Activated CD8-positive, alpha-beta memory T cell treated with anti-CD3 and anti-CD28 coated beads for 48 hours (primary cell): ENCODE data around the gene DMKN.

Experiments used
- DNase-seq, 3 experiments: peaks; one replicate each; pipeline ENCODE4 v3.0.0-alpha.2; 2020; ENCODE audit warnings: low read depth in 2 of 3, low spot score in 2 of 3

DMKN gene

GRCh38 chr19:35513628-35514281 is at the start of gene DMKN:
Gene DMKN (minus strand): TSS chr19:35513649. CDS start chr19:35513475, 174 bp downstream.
- DNase-seq, result no peak

- DNase-seq, result no peak
Observed at GRCh38 chr19:35562776-35563175, 49.3 kb upstream of the DMKN start.

GRCh38 chr19:35562336-35562735 is 48.9 kb upstream of the DMKN start:
- DNase-seq, result no peak

GRCh38 chr19:35561436-35561835 is 48.0 kb upstream of the DMKN start:
- no peak for DNase-seq

- DNase-seq, result no peak
Observed at GRCh38 chr19:35560677-35561076, 47.2 kb upstream of the DMKN start.

- no peak for DNase-seq
Observed at GRCh38 chr19:35560271-35560670, 46.8 kb upstream of the DMKN start.

GRCh38 chr19:35559781-35560180 is 46.3 kb upstream of the DMKN start:
- DNase-seq, result no peak

GRCh38 chr19:35559281-35559659 is 45.8 kb upstream of the DMKN start:
- DNase-seq, result no peak

- DNase-seq, result no peak
Observed at GRCh38 chr19:35558400-35559280, 45.2 kb upstream of the DMKN start.

- DNase-seq, result peak in 1 of 3 experiments; percentile 44
Observed at GRCh38 chr19:35557539-35558399, 44.3 kb upstream of the DMKN start.

GRCh38 chr19:35556846-35557538 is 43.5 kb upstream of the DMKN start:
- no peak for DNase-seq

- no peak for DNase-seq
Observed at GRCh38 chr19:35556025-35556590, 42.7 kb upstream of the DMKN start.

GRCh38 chr19:35555301-35556005 is 42.0 kb upstream of the DMKN start:
- DNase-seq, result no peak

- DNase-seq, result no peak
Observed at GRCh38 chr19:35554076-35554475, 40.6 kb upstream of the DMKN start.

GRCh38 chr19:35553385-35554000 is 40.0 kb upstream of the DMKN start:
- DNase-seq, result no peak

GRCh38 chr19:35552534-35553384 is 39.3 kb upstream of the DMKN start:
- no peak for DNase-seq

- DNase-seq, result no peak
Observed at GRCh38 chr19:35551091-35551810, 37.8 kb upstream of the DMKN start.
